ENCODE measurements around the gene TSPAN5.

TSPAN5 gene

GRCh38 chr4:98642991-98643426 is 15.4 kb downstream of the TSPAN5 start:
- DNase-seq, result no peak

- no peak for DNase-seq
Observed at GRCh38 chr4:98641906-98642668, 16.3 kb downstream of the TSPAN5 start.

- DNase-seq, result no peak
Observed at GRCh38 chr4:98641376-98641775, 17.0 kb downstream of the TSPAN5 start.

GRCh38 chr4:98639523-98639922 is 18.9 kb downstream of the TSPAN5 start:
- DNase-seq, result no peak

GRCh38 chr4:98639108-98639507 is 19.3 kb downstream of the TSPAN5 start:
- DNase-seq, result no peak

- DNase-seq, result no peak
Observed at GRCh38 chr4:98638661-98639060, 19.8 kb downstream of the TSPAN5 start.

GRCh38 chr4:98634061-98634460 is 24.4 kb downstream of the TSPAN5 start:
- no peak for DNase-seq

- DNase-seq, result no peak
Observed at GRCh38 chr4:98633159-98633558, 25.3 kb downstream of the TSPAN5 start.

- no peak for DNase-seq
Observed at GRCh38 chr4:98632258-98632657, 26.2 kb downstream of the TSPAN5 start.

- no peak for DNase-seq
Observed at GRCh38 chr4:98631506-98631905, 26.9 kb downstream of the TSPAN5 start.

GRCh38 chr4:98630737-98631454 is 27.5 kb downstream of the TSPAN5 start:
- DNase-seq, result peak in 1 of 2 donors; percentile 71

GRCh38 chr4:98627531-98628257 is 30.7 kb downstream of the TSPAN5 start:
- peak in 1 of 2 donors; percentile 60 for DNase-seq

GRCh38 chr4:98626350-98626749 is 32.1 kb downstream of the TSPAN5 start:
- DNase-seq, result no peak

GRCh38 chr4:98625920-98626319 is 32.5 kb downstream of the TSPAN5 start:
- no peak for DNase-seq

- no peak for DNase-seq
Observed at GRCh38 chr4:98625399-98625798, 33.0 kb downstream of the TSPAN5 start.

GRCh38 chr4:98624642-98625041 is 33.8 kb downstream of the TSPAN5 start:
- no peak for DNase-seq

- no peak for DNase-seq
Observed at GRCh38 chr4:98624144-98624543, 34.3 kb downstream of the TSPAN5 start.

GRCh38 chr4:98623126-98623802 is 35.1 kb downstream of the TSPAN5 start:
- no peak for DNase-seq

- DNase-seq, result no peak
Observed at GRCh38 chr4:98620087-98620784, 38.2 kb downstream of the TSPAN5 start.

- DNase-seq, result no peak
Observed at GRCh38 chr4:98619180-98619579, 39.2 kb downstream of the TSPAN5 start.

- no peak for DNase-seq
Observed at GRCh38 chr4:98618680-98619079, 39.7 kb downstream of the TSPAN5 start.

- no peak for DNase-seq
Observed at GRCh38 chr4:98617358-98618047, 40.9 kb downstream of the TSPAN5 start.
